Globus pallidus (tissue), 1 donor: Measurements from ENCODE around the gene MRPL49.

Source experiments
- DNase-seq: peaks from one replicate; pipeline ENCODE4 v3.0.0-alpha.2; 2015; ENCODE audit warnings: low spot score

The MRPL49 gene

DNA sequence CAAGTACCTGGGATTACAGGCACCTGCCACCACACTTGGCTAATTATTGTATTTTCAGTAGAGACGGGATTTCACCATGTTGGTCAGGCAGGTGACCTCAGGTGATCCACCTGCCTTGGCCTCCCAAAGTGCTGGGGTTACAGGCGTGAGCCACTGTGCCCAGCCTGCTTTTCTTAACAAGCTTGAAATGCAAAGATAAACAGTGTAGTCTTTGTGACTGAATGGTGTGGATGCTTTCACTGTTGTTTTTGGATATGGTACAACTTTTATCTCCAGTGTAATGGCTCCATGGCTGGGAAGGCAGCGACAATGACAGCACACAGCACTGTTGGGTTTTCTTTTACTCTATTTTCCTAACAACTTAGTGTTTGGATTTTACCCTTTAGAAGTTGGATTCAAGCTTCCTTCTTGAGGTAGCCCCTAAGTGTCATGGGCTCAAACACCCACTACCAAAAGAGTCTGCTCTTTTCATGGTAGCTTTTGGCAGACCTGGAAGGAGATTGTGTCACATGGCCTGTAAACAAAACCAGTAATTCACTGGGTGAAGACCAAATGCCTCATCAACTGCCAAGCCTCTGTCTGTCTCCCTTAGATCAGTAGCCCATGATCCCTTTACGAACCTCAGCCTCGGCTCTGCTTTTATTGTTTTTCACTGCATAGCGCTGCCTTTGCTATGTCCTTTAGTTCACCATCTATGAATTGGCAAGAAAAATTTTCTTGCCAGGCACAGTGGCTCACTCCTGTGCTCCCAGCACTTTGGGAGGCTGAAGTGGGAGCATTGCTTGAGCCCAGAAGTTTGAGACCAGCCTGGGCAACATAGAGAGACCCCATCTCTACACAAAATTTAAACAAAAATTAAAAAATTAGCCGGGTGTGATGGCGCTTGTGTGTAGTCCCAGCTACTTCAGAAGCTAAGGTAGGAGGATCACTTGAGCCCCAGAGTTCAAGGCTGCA, 19.7 kb upstream of the MRPL49 start:
- DNase-seq = peak; percentile 88

DNA sequence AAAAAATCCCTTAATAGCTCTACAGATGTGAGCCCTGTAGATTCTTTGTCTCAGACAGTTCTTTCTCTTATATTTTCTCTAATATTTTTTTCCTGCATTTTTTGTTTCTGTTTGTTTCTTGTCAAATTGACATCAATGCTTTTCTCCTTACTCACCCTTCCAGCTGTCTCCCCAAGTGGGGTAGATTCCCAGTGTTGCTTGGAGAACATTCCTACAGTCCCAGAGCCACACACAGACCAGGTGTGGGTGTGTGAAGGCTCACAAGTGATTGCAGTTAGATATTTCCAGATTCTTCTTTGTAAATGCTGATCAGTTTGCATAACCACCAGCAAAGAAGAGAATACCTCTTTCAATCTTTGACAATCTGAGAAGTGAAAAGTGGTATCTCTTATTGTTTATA, 18.6 kb upstream of the MRPL49 start:
- DNase-seq = no peak

DNA sequence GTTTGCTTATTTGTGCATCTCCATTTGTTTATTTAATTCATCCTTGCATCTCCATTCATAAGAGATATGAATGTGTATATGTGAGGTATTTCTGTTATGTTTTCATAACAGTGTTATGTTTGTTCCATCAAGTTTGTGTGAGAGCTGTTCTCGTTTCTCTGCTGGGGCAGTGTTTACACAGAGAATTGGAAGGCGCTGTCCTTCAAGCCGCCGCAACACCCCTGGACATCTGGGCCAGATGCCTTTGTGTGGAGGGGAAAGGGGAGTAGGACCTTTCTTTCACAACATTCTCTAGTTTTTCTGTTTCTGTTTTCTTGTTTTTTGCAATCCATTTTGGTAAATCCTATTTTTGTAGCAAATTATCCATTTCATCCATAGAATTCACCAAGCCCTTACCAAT, 17.5 kb upstream of the MRPL49 start:
- no peak for DNase-seq

DNA sequence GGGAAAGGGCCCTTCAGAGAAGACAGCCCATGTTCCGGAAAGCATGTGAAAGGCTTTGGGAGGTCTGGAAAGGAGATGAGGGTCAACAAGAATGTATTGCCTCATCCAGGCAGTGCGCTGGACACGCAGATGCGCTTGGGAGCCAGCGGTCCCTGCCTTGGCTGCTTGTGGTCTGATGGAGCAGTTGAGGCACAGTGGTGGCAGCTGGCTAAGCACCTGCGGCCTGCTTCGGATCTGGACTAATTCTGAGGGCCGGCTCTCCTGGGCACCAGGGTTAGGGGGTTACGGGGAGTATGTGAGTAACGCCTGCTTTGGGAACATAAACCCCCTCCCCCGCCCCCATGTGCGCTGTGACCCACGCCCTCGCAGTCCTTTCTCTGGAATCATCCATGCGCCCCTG, 15.0 kb upstream of the MRPL49 start:
- DNase-seq = no peak

DNA sequence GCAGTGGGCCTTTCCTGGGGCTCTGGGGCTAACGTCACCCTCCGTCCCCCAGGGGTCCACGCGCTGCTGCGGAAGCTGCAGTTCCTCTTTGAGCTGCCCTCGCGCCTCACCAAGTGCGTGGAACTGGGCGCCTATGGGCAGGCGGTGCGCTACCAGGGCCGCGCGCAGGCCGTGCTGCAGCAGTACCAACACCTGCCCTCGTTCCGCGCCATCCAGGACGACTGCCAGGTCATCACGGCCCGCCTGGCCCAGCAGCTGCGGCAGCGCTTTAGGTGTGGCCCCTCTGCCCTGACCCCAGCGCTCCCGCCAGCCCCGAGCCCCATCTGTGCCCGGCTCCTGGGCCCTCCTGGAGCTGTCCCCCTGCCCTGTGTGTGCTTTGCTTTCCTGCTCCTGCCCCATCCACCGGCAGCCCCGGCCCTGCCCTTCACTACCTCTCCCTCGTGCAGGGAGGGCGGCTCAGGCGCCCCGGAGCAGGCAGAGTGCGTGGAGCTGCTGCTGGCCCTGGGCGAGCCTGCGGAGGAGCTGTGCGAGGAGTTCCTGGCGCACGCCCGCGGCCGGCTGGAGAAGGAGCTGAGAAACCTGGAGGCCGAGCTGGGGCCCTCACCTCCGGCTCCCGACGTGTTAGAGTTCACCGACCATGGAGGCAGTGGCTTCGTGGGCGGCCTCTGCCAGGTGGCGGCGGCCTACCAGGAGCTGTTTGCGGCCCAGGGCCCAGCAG, 14.2 kb upstream of the MRPL49 start:
- no peak for DNase-seq

DNA sequence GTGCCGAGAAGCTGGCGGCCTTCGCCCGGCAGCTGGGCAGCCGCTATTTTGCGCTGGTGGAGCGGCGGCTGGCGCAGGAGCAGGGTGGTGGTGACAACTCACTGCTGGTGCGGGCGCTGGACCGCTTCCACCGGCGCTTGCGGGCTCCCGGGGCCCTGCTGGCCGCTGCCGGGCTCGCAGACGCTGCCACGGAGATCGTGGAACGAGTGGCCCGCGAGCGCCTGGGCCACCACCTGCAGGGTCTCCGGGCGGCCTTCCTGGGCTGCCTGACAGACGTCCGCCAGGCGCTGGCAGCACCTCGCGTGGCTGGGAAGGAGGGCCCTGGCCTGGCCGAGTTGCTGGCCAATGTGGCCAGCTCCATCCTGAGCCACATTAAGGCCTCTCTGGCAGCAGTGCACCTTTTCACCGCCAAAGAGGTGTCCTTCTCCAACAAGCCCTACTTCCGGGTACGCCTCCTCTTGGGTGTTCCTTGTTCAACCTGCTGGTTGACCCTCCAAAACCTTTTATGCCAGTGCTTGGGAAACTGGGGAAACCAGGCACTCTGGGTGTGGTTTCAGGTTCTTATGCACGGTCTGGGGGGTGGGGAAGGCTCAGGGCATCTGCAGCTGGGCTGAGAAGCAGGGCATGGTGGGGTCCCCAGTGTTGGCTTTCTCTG, 13.5 kb upstream of the MRPL49 start:
- DNase-seq = no peak

DNA sequence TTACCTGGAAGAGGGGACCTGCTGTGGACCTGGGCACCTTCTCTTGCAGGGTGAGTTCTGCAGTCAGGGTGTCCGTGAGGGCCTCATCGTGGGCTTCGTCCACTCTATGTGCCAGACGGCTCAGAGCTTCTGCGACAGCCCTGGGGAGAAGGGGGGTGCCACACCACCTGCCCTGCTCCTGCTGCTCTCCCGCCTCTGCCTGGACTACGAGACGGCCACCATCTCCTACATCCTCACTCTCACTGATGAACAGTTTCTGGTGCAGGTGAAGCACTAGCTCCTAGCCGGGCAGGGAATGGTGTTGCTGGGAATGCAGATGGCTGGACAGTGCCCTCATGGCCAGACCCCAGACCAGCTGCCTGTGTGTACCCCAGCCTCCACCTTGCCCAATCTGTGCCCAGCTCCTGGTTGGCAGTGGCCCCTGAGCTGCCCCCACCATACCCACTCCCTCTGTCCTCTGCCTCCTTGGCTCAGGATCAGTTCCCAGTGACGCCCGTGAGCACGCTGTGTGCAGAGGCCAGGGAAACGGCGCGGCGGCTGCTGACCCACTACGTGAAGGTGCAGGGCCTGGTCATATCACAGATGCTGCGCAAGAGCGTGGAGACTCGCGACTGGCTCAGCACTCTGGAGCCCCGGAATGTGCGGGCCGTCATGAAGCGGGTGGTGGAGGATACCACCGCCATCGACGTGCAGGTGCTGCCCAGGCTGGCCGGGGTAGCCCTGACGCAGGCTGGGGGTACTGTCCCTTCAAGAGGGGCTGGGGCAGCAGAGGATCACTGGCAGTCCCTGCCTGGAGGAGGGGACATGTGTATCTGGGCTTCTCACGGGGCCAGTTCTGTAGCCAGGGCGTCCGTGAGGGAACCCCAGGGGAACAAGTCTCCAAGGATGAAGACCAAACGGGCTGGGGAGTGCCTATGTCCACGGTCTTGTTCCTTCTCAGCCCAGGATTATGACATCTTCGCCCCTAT, 12.6 kb upstream of the MRPL49 start:
- no peak for DNase-seq

DNA sequence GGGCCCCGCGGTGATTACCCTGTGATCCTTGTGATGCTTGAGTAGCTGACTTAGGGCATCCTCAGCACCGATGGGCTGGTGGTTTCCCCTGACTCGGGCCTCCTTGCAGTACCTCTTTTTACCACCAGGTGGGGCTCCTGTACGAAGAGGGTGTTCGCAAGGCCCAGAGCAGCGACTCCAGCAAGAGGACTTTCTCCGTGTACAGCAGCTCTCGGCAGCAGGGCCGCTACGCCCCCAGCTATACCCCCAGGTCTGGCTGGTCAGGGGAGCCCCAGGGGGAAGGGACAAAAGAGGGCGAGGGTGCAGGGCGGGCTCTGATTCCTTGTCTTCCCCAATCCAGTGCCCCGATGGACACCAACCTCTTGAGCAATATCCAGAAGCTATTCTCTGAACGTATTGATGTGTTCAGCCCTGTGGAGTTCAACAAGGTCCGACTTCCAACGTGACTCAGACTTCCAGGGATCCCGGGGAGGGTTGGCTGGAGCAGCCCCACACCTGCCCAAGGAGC, 11.7 kb upstream of the MRPL49 start:
- DNase-seq = peak; percentile 82

DNA sequence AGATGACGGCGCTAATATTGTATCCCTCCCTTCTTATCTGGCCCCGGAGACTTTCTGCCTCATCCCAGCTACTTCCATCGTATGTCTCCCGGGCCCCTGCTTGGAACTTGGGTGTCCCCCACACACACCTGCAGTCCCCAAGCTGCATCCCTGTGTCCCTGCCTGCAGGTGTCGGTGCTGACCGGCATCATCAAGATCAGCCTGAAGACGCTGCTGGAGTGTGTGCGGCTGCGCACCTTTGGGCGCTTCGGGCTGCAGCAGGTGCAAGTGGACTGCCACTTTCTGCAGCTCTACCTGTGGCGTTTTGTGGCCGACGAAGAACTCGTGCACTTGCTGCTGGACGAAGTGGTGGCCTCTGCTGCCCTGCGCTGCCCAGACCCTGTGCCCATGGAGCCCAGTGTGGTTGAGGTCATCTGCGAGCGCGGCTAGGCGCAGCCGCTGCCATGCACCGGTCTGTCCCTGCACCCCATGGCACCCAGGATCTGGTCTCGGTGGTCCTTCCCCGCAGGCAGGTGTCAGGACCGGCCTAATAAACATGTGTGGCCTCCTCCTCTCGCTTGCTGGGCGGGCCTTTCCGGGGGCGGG, 10.9 kb upstream of the MRPL49 start:
- no peak for DNase-seq

DNA sequence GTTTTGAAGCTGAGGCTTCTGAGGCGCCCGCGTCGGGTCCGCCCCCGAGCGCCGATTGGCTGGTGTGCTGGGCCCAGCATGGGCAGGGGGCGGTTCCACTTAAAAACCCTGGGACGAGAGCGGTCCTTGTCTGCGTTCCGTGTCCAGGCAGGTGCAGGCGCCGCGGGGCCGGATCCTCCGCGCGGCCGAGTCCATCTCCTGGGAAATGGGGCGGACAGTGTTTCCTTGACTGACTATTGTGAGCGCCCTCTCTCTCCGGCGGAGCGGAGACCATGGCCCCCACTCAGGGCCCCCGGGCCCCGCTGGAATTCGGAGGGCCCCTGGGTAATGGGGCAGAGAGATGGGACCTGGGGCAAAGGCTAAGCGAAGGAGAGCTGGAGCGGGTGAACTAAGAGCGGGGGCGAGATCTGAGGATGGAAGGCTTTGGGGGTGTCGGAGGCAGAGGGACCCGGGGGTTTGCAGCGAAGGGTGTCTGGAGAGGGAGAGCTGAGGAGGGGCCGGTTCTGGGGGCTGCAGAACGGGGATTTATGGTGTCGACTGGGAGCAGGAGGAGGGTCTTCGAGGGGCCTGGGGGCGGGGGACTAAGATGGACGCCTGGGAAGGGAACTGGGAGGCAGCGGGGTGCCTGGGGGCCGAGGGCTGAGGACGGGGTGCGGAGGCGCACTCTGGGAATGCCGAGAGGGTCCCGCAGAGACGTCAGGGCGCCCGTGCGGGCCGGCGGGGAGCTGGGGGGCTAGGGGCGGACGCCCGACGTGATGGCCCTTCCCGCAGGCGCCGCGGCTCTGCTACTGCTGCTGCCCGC, 10.2 kb upstream of the MRPL49 start, which contains the start of gene TM7SF2:
TSS of gene TM7SF2 (plus strand) at position 129 of the 802 bp plus-strand sequence. CDS start at position 273, 144 bp downstream.
- peak; percentile 97 for DNase-seq

DNA sequence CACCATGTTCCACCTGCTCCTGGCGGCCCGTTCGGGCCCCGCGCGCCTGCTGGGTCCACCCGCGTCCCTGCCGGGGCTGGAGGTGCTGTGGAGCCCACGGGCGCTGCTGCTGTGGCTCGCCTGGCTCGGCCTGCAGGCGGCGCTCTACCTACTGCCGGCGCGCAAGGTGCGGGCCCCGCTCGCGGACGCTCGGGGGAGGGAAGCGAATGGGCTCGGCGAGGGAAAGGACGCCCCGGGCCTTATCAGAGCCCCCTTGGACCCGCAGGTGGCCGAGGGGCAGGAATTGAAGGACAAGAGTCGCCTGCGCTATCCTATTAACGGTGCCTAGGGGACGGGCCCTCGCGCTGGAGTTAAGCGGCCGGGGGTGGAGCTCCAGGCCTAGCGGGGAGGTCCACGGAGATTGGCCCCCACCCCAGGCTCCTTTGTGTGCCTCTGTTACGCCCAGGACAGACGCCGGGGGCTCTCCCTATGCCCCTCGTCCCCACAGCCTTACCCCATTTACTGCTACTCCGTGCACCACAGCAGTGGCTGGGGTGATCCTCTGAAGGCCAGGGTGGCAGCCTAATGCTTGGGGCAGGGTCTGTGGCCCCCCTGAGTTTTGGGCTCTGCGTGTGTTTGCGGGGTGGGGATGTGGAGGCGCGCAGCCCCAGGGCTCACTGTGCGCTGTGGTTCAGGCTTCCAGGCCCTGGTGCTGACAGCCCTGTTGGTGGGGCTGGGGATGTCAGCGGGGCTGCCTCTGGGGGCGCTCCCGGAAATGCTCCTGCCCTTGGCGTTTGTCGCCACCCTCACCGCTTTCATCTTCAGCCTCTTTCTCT, 9.4 kb upstream of the MRPL49 start:
- DNase-seq = no peak

DNA sequence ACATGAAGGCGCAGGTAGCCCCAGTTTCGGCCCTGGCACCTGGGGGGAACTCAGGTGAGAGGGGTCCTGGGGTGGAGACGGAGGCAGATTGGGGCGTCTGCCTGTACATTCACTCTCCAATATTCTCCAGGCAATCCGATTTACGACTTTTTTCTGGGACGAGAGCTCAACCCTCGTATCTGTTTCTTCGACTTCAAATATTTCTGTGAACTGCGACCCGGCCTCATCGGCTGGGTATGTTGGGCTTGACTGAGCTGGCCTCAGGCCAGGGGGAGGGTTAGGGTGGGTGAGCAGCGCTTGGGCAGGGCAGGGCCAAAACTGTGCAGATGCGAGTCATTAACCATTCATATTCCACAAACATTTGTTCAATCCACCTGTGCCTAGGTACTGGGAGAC, 8.8 kb upstream of the MRPL49 start:
- DNase-seq = no peak

DNA sequence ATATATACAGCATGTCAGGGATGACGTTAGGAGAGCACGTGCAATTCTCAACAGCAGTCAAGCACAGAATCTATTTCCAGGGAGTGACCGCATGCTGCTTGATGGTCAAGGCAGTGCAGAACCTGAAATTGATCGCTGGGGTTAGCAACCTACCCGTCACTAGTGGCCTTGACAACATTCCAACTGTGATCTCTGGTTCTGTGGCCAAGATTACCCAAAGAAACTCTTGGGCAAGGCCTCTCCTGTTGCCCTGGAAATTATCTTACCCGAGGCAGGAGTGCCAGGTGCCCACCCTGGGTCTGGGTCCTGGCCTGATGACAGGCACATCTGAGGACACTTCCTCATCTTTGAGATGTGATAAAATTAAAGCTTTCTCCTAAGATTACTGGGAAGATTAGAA, 8.3 kb upstream of the MRPL49 start:
- no peak for DNase-seq

DNA sequence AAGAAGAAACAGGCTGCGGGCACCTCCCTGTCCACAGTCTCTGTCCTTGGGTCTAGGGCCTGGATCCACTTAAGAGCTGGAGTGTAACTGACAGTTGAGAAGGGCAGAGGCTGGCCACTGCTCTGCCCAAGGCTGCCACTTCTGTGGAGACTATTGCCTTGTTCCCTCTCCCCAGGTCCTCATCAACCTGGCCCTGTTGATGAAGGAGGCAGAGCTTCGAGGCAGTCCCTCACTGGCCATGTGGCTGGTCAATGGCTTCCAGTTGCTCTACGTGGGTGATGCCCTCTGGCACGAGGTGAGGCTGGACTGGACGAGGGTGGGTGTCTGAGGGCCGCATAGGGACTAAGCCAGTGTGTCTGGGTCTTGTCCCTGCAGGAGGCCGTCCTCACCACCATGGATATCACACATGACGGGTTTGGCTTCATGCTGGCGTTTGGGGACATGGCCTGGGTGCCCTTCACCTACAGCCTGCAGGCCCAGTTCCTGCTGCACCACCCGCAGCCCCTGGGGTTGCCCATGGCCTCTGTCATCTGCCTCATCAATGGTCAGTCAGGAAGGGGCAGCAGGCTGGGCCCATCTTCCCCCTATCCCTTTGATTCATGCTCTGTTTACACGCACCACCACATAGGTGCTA, 7.5 kb upstream of the MRPL49 start:
- DNase-seq = no peak

DNA sequence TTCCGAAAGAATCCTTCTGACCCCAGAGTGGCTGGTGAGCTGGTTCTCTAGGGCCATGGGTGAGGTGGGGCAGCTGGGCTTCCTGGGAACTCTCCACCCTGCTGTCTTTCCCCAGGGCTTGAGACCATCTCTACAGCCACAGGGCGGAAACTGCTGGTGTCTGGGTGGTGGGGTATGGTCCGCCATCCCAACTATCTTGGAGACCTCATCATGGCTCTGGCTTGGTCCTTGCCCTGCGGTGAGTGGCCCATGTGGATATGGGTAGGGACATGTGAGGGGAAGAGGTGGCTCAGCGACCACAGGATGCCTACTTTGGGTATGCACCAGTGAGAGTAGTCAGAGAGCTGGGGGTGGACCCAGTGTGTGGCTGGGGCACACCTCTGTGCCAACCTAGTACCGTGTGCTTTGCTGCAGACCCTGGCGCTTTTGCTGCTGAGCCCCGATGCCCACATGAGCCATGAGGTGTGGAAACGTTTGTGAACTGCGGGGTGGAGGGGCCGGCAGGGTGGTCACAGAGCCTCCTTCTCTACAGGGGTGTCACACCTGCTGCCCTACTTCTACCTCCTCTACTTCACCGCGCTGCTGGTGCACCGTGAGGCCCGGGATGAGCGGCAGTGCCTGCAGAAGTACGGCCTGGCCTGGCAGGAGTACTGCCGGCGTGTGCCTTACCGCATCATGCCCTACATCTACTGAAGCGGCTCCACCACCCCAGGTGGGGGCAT, 6.6 kb upstream of the MRPL49 start:
- no peak for DNase-seq

DNA sequence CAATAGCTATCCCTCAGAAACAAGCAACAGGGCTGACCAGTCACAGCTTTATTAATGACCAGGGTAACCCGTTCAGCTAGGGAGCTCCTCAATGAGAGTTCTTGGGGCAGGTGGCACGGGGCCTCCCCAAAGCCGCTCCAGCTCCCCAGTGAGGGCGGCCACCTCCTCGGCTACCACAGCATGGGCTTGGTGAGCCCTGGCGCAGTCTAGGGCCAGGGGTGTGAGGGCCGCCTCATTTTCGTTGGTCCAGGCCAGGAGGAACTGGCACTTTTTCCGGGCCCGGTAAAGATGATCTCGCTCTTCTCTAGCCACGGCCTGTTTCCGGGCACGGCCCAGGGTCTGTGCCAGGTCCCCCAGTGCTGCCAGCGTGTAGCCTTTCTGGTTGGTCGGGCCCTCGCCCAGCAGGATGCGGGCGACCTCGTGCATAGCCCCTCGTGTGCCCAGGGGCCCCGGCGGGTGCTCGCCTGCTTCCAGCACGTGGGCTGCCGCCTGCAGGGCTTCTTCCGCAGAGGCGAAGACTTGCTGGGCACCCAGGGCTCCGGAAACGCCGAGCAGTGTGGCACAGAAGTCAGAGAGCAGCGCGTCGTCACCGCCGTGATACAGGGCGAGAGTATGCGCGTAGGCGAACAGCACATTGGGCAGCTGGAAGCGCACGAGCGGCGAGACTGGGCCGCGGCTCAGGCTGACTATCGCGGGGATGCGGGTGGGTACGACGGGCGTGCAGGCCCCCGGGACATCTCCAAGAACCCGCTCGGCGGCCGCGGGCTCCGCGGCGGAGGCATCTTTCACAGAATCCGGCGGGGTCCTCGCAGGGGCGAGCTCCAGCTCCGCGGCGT, 5.5 kb upstream of the MRPL49 start:
- DNase-seq = no peak
